Measurements from ENCODE around the gene HMGCS2.

- TF ChIP-seq POLR2A (IDR thresholded peaks at IDR 0.05), result no peak
- TF ChIP-seq, protein P1, sequence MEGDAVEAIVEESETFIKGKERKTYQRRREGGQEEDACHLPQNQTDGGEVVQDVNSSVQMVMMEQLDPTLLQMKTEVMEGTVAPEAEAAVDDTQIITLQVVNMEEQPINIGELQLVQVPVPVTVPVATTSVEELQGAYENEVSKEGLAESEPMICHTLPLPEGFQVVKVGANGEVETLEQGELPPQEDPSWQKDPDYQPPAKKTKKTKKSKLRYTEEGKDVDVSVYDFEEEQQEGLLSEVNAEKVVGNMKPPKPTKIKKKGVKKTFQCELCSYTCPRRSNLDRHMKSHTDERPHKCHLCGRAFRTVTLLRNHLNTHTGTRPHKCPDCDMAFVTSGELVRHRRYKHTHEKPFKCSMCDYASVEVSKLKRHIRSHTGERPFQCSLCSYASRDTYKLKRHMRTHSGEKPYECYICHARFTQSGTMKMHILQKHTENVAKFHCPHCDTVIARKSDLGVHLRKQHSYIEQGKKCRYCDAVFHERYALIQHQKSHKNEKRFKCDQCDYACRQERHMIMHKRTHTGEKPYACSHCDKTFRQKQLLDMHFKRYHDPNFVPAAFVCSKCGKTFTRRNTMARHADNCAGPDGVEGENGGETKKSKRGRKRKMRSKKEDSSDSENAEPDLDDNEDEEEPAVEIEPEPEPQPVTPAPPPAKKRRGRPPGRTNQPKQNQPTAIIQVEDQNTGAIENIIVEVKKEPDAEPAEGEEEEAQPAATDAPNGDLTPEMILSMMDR (IDR thresholded peaks at IDR 0.05), result no peak
Measured at GRCh38 chr1:119782631-119783325, 14.1 kb upstream of the HMGCS2 start.
